ENCODE measurements around the gene NDUFB11. TPM values are rescaled to one million over a fixed set of nuclear protein-coding genes. Genes with fewer than 3 reads are reported as not detected.
A peak's percentile ranks its signal among the peaks of the same experiment; 100 is the strongest.

NDUFB11 gene
- total RNA-seq, 2 donors from 2014 or later: 89.5 to 91.9 TPM

- Mint-ChIP-seq H3K9me3 (no peaks in the 10 kb centered on the region), H3K27ac (peak overlapping the region in 1 of 2 donors; percentile 83), H3K36me3 (peaks cover 0 to 4% of the 10 kb centered on the region in 2 donors)
- no peak for ATAC-seq
- no peak for DNase-seq (ENCODE audit: low spot score in 2 of 2)
These were observed 34.9 kb upstream of the NDUFB11 start for GRCh38 chrX:47179221-47179927.

GRCh38 chrX:47178337-47178736 is 33.8 kb upstream of the NDUFB11 start:
- DNase-seq (ENCODE audit: low spot score in 2 of 2) (no peak), ATAC-seq (no peak)
- peak overlapping the region in 1 of 2 donors; percentile 96 for H3K27ac Mint-ChIP-seq
- H3K9me3 Mint-ChIP-seq: no peaks in the 10 kb centered on the region
- peaks cover 0 to 4% of the 10 kb centered on the region in 2 donors for H3K36me3 Mint-ChIP-seq

- Mint-ChIP-seq H3K36me3 (no peaks in the 10 kb centered on the region), H3K27ac (no peak overlapping the region), H3K9me3 (no peaks in the 10 kb centered on the region)
- ATAC-seq (peak in 1 of 2 donors; percentile 81), DNase-seq (ENCODE audit: low spot score in 2 of 2) (no peak)
These were observed 32.6 kb upstream of the NDUFB11 start for GRCh38 chrX:47177079-47177478.

- Mint-ChIP-seq H3K27ac (peak overlapping the region in 1 of 2 donors; percentile 36), H3K9me3 (no peaks in the 10 kb centered on the region), H3K36me3 (no peaks in the 10 kb centered on the region)
- ATAC-seq (no peak), DNase-seq (ENCODE audit: low spot score in 2 of 2) (no peak)
These were observed 31.7 kb upstream of the NDUFB11 start for GRCh38 chrX:47176101-47176740.

- ATAC-seq (no peak), DNase-seq (ENCODE audit: low spot score in 2 of 2) (no peak)
- Mint-ChIP-seq H3K27ac (no peak overlapping the region), H3K9me3 (no peaks in the 10 kb centered on the region), H3K36me3 (no peaks in the 10 kb centered on the region)
These were observed 31.1 kb upstream of the NDUFB11 start for GRCh38 chrX:47175588-47175980.

GRCh38 chrX:47174846-47175587 is 30.5 kb upstream of the NDUFB11 start:
- ATAC-seq (no peak), DNase-seq (ENCODE audit: low spot score in 2 of 2) (no peak)
- Mint-ChIP-seq H3K9me3 (no peaks in the 10 kb centered on the region), H3K27ac (no peak overlapping the region), H3K36me3 (no peaks in the 10 kb centered on the region)

GRCh38 chrX:47174376-47174775 is 29.9 kb upstream of the NDUFB11 start:
- DNase-seq (ENCODE audit: low spot score in 2 of 2) (no peak), ATAC-seq (no peak)
- Mint-ChIP-seq H3K27ac (no peak overlapping the region), H3K36me3 (no peaks in the 10 kb centered on the region), H3K9me3 (no peaks in the 10 kb centered on the region)

- DNase-seq (ENCODE audit: low spot score in 2 of 2): no peak
- Mint-ChIP-seq H3K27ac (no peak overlapping the region), H3K9me3 (no peaks in the 10 kb centered on the region), H3K36me3 (no peaks in the 10 kb centered on the region)
- ATAC-seq: no peak
These were observed 28.7 kb upstream of the NDUFB11 start for GRCh38 chrX:47172971-47173792.

- no peak for ATAC-seq
- Mint-ChIP-seq H3K27ac (no peak overlapping the region), H3K36me3 (no peaks in the 10 kb centered on the region)
These were observed 28.0 kb upstream of the NDUFB11 start for GRCh38 chrX:47172549-47172948.

GRCh38 chrX:47171996-47172395 is 27.5 kb upstream of the NDUFB11 start:
- H3K27ac Mint-ChIP-seq: peak overlapping the region in 1 of 2 donors; percentile 68
- ATAC-seq: no peak
- no peak for DNase-seq (ENCODE audit: low spot score in 2 of 2)
- no peaks in the 10 kb centered on the region for H3K9me3 Mint-ChIP-seq
- H3K36me3 Mint-ChIP-seq: no peaks in the 10 kb centered on the region

More at GRCh38 chrX:47172549-47172948, 28.0 kb upstream of the NDUFB11 start:
- H3K9me3 Mint-ChIP-seq: no peaks in the 10 kb centered on the region
- no peak for DNase-seq (ENCODE audit: low spot score in 2 of 2)

- DNase-seq (ENCODE audit: low spot score in 2 of 2) (no peak), ATAC-seq (no peak)
- Mint-ChIP-seq H3K36me3 (no peaks in the 10 kb centered on the region), H3K9me3 (no peaks in the 10 kb centered on the region), H3K27ac (no peak overlapping the region)
These were observed 26.6 kb upstream of the NDUFB11 start for GRCh38 chrX:47170861-47171692.

- Mint-ChIP-seq H3K27ac (no peak overlapping the region), H3K9me3 (no peaks in the 10 kb centered on the region), H3K36me3 (no peaks in the 10 kb centered on the region)
- no peak for ATAC-seq
- no peak for DNase-seq (ENCODE audit: low spot score in 2 of 2)
These were observed 25.4 kb upstream of the NDUFB11 start for GRCh38 chrX:47169726-47170515.

- Mint-ChIP-seq H3K27ac (no peak overlapping the region), H3K36me3 (no peaks in the 10 kb centered on the region), H3K9me3 (no peaks in the 10 kb centered on the region)
- ATAC-seq (no peak), DNase-seq (ENCODE audit: low spot score in 2 of 2) (no peak)
These were observed 24.8 kb upstream of the NDUFB11 start for GRCh38 chrX:47169273-47169672.

- Mint-ChIP-seq H3K27ac (peak overlapping the region in 1 of 2 donors; percentile 93), H3K9me3 (no peaks in the 10 kb centered on the region), H3K36me3 (no peaks in the 10 kb centered on the region)
- ATAC-seq: no peak
- no peak for DNase-seq (ENCODE audit: low spot score in 2 of 2)
These were observed 24.1 kb upstream of the NDUFB11 start for GRCh38 chrX:47168495-47169073.

- no peaks in the 10 kb centered on the region for H3K9me3 Mint-ChIP-seq
- ATAC-seq (no peak), DNase-seq (ENCODE audit: low spot score in 2 of 2) (no peak)
- H3K36me3 Mint-ChIP-seq: no peaks in the 10 kb centered on the region
- no peak overlapping the region for H3K27ac Mint-ChIP-seq
These were observed 21.6 kb upstream of the NDUFB11 start for GRCh38 chrX:47166126-47166525.
